Omental fat pad (tissue), 4 donors: ENCODE data around the gene TRIM3. TPM values are rescaled to one million over a fixed set of nuclear protein-coding genes. Genes with fewer than 3 reads are reported as not detected.
"Not testable (repeated sequence)": the region's sequence is repeated elsewhere in the genome, so short reads cannot be mapped to it uniquely, and the experiment has no call there.

Experiments
- ATAC-seq: fragments of 150-250 bp; one replicate; pipeline ENCODE4 v1.9.1; 2016; ENCODE audit warnings: mild to moderate bottlenecking, moderate library complexity; ENCODE audit not compliant: low FRiP score
- DNase-seq: peaks from one replicate; pipeline ENCODE4 v3.0.0-alpha.2; 2019; ENCODE audit warnings: low spot score
- total RNA-seq, 4 donors: library from RNA; depleted of rRNA; stranded (reverse); fragments of >200 nt; gene quantifications; one replicate each; pipeline ENCODE4 v1.1.0, GENCODE V29; 2016
- TF ChIP-seq, protein P1 (sequence below), 3 donors: fragments of 450-650 bp; IDR thresholded peaks; one replicate each; pipeline ENCODE4 v1.5.1; 2016 to 2017; ENCODE audit warnings: antibody characterized with exemption in 3 of 3, mild to moderate bottlenecking in 3 of 3, moderate library complexity in 2 of 3

The TRIM3 gene
- total RNA-seq = 10 to 100 TPM; 16.9 to 27.4 (median 22.1) TPM

DNA sequence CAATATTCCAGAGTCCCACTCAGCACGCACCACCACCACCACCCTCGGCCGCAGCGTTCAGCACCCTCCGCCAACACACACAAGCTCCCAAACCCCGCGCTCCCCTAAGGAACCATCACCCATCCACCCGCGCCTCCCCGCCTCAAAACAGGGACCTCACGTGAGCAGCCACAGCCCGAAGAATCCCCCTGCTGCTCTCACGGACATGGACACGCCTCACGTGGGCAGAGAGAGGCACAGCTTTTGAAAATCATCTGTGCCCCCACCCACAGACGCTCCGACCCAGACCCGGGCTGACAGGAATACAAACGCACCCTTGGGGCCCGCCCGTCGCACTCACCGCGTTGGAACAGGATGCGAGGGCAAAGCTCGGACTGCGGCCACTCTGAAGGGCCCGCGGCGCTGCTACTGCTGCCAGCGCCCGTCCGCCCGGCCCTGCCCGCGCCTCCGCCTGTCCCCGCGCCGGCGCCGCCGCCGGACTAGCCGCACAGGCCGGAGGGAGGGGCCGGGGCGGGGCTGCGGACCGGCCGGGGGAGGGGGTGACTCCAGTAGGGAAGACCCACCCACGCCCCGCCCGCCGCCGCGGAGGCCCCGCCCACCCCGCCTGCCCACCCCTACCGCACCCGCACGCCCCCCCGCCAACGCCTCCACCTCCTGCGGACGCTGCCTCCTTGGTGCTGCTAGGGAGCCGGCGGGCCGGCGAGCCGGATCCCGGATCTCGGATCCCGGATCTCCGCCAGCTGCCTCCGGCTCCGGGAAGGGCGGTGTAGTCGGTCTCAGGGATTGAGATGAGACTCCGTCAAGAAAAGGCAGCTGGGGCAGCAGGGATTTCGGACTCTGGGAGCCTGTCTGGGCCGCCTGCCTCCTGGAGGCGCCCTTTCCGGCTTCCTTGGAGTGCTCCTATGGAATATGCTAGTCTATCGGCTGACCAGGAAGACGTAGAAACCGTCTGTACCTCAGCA lies at the start of gene TRIM3:
TSS of gene TRIM3 (minus strand) at position 491 of the 962 bp plus-strand sequence. CDS start 8,246 bp downstream, outside the sequence.
- ATAC-seq = peak; percentile 80
- TF ChIP-seq, protein P1, sequence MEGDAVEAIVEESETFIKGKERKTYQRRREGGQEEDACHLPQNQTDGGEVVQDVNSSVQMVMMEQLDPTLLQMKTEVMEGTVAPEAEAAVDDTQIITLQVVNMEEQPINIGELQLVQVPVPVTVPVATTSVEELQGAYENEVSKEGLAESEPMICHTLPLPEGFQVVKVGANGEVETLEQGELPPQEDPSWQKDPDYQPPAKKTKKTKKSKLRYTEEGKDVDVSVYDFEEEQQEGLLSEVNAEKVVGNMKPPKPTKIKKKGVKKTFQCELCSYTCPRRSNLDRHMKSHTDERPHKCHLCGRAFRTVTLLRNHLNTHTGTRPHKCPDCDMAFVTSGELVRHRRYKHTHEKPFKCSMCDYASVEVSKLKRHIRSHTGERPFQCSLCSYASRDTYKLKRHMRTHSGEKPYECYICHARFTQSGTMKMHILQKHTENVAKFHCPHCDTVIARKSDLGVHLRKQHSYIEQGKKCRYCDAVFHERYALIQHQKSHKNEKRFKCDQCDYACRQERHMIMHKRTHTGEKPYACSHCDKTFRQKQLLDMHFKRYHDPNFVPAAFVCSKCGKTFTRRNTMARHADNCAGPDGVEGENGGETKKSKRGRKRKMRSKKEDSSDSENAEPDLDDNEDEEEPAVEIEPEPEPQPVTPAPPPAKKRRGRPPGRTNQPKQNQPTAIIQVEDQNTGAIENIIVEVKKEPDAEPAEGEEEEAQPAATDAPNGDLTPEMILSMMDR (IDR thresholded peaks at IDR 0.05) = no peak

GRCh38 chr11:6523253-6523652 lies 49.5 kb upstream of the TRIM3 start:
- no peak for ATAC-seq
- TF ChIP-seq, protein P1 (IDR thresholded peaks at IDR 0.05) = no peak
- DNase-seq = no peak

More for the DNA sequence above, at the start of gene TRIM3:
- peak; percentile 72 for DNase-seq

DNA sequence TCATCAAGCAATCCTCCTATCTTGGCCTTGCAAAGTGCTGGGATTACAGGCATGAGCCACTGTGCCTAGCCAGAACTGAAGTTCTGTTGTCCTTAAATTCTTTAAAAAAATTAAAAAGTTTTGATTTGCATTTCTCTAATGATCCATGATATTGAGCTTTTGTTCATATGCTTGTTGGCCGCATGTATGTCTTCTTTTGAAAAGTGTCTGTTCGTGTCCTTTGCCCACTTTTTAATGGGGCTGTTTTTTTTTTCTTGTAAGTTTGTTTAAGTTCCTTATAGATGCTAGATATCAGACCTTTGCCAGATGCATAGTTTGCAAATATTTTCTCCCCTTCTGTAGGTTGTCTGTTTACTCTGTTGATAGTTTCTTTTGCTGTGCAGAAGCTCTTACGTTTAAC lies 48.2 kb upstream of the TRIM3 start:
- not testable (repeated sequence) for DNase-seq, ATAC-seq

GRCh38 chr11:6520265-6520664 lies 46.5 kb upstream of the TRIM3 start:
- TF ChIP-seq, protein P1 (IDR thresholded peaks at IDR 0.05) = no peak
- ATAC-seq = no peak
- no peak for DNase-seq

DNA sequence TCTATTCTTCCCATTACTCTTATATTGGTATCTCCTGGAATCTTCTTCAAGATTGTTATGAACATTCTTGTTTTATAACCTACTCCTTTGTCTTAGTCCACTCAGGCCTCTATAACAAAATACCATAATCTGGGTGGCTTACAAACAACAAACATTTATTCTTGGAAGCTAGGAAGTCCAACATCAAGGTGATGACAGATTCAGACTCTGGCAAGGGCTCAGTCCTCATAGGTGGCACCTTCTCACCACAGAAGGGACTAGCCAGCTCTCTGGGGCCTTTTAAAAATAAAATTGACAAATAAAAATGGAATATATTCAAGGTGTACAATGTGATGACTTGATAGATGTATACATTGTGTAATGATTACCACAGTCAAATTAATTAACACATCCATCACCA lies 43.1 kb upstream of the TRIM3 start:
- TF ChIP-seq, protein P1 (IDR thresholded peaks at IDR 0.05) = no peak
- DNase-seq = no peak
- ATAC-seq = no peak

DNA sequence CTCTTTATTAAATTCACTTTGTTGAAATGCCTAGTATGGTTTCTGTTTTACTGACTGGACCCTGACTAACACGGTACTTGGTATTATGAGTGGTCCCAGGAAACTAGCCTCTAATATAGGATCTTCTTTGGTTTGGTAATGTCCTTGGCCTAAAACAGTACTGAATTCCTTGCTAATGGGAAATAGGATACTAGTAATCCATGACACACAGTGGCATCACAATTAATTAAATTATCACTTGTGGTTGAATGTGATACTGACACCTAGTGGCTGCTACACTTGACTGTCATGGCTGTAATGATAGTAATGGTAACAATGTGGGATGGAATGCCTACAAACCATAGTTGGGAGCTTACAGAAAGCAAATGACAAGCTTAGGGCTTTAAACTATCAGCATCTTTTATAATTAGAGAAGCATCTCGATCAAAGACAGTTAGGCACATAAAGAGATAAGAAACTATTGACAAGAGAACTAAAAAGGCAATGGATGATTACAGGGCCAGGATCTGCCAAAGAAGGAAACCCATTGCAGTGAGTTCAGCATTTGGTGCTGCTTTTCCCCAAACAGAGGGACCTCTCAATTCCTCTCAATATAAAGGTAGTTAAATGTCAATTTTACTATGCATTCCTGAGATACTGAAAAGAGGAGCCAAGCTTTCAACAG lies 32.0 kb upstream of the TRIM3 start:
- peak; percentile 72 for ATAC-seq
- TF ChIP-seq, protein P1 (IDR thresholded peaks at IDR 0.05) = peak in 2 of 3 donors; percentile 31 to 60
- DNase-seq = no peak

- ATAC-seq (no peak), DNase-seq (no peak)
Observed at GRCh38 chr11:6504166-6504565, 30.4 kb upstream of the TRIM3 start.

More at GRCh38 chr11:6504166-6504565, 30.4 kb upstream of the TRIM3 start:
- TF ChIP-seq, protein P1 (IDR thresholded peaks at IDR 0.05) = no peak
